GM12878 (cell line): Measurements from ENCODE around the gene DDX10. TPM values are rescaled to one million over a fixed set of nuclear protein-coding genes. Genes with fewer than 3 reads are reported as not detected.

Experiments
- ATAC-seq: fragments of 200-7000 bp; cut with Tn5 transposase; 3 replicates; pipeline ENCODE4 v1.9.1; 2020; ENCODE audit warnings: mild to moderate bottlenecking, moderate library complexity
- BruUV-seq: library from RNA; stranded (reverse); fragments of 400-500 nt; replicated peaks from 2 replicates; lab custom pipeline; 2021; lab: Mats Ljungman, UMichigan
- CTCF ChIA-PET: fragments of 300-600 bp; sonication (Branson Sonifier 250); formaldehyde crosslinking; extraction: SDS; loops from one replicate; lab custom pipeline; 2021; ENCODE audit warnings: inconsistent platforms; lab: Yijun Ruan, JAX
- POLR2A ChIA-PET: fragments of 350-600 bp; formaldehyde crosslinking; extraction: SDS; loops from one replicate; lab custom pipeline; 2021; ENCODE audit warnings: inconsistent platforms; lab: Charles Lee
- RAD21 ChIA-PET: fragments of 300-600 bp; sonication (Branson Sonifier 250); formaldehyde crosslinking; loops from one replicate; lab custom pipeline; 2023; ENCODE audit warnings: antibody characterized with exemption; ENCODE audit not compliant: unreplicated experiment; lab: Charles Lee
- SMC1A ChIA-PET: fragments of 300-600 bp; sonication (Branson Sonifier 250); formaldehyde crosslinking; loops from one replicate; lab custom pipeline; 2023; ENCODE audit not compliant: unreplicated experiment, uncharacterized antibody; lab: Charles Lee
- DNase-seq: peaks from one replicate; pipeline ENCODE4 v3.0.0-alpha.2; 2011; ENCODE audit warnings: low read depth, low spot score
- FAIRE-seq: peaks from 3 replicates; lab custom pipeline; 2011; peaks lifted over from hg19 to GRCh38; lab: Jason Lieb, UNC
- H2AFZ ChIP-seq: 2 replicates; pipeline ENCODE4 v1.6.0; 2011; ENCODE audit warnings: low read depth, low read length, control low read depth; ENCODE audit not compliant: control insufficient read depth
- H3K27ac ChIP-seq: 2 replicates; pipeline ENCODE4 v1.5.1; 2011; ENCODE audit warnings: control low read depth; ENCODE audit not compliant: control insufficient read depth, insufficient read depth
- H3K27me3 ChIP-seq, 2 experiments: replicated peaks in 1 of 2; 2 replicates each; pipeline versions ENCODE4 v1.6.0 to v1.6.1; 2011; ENCODE audit warnings: low read length in 1 of 2; ENCODE audit not compliant: control insufficient read depth in 2 of 2, insufficient read depth in 2 of 2
- H3K36me3 ChIP-seq, 2 experiments: 2 replicates each; pipeline ENCODE4 v1.5.1; 2011; ENCODE audit warnings: low read length in 1 of 2; ENCODE audit not compliant: control insufficient read depth in 2 of 2, insufficient read depth in 2 of 2
- H3K4me1 ChIP-seq: 2 replicates; pipeline ENCODE4 v1.6.1; 2011; ENCODE audit warnings: mild to moderate bottlenecking, low read length, moderate library complexity, mixed read lengths; ENCODE audit not compliant: control insufficient read depth, insufficient read depth
- H3K4me2 ChIP-seq: 2 replicates; pipeline ENCODE4 v1.6.0; 2011; ENCODE audit warnings: control low read depth; ENCODE audit not compliant: control insufficient read depth, insufficient read depth
- H3K4me3 ChIP-seq: fragments of 200-600 bp; sonication (generic); 2 replicates; pipeline ENCODE4 v1.5.1; 2016
- H3K79me2 ChIP-seq: 2 replicates; pipeline ENCODE4 v1.6.0; 2011; ENCODE audit warnings: low read length; ENCODE audit not compliant: control insufficient read depth, insufficient read depth
- H3K9ac ChIP-seq: 2 replicates; pipeline ENCODE4 v1.8.0; 2011; ENCODE audit warnings: low read length, control low read depth, mixed read lengths; ENCODE audit not compliant: control insufficient read depth, insufficient read depth
- H3K9me3 ChIP-seq: replicated peaks from 3 replicates; pipeline ENCODE4 v1.5.1; 2011; ENCODE audit warnings: mild to moderate bottlenecking, low read length; ENCODE audit not compliant: control insufficient read depth, insufficient read depth
- H4K20me1 ChIP-seq: 2 replicates; pipeline ENCODE4 v1.6.0; 2011; ENCODE audit not compliant: control insufficient read depth, insufficient read depth
- BCL3 ChIP-seq: IDR thresholded peaks from 2 replicates; pipeline ENCODE4 v1.6.1; 2011; ENCODE audit warnings: borderline replicate concordance, low read depth, mild to moderate bottlenecking, moderate library complexity, low read length; ENCODE audit not compliant: insufficient read depth, poor library complexity, severe bottlenecking
- CBX5 ChIP-seq: sonication (generic); IDR thresholded peaks from 2 replicates; pipeline ENCODE4 v1.6.1; 2016; ENCODE audit warnings: low read depth, moderate library complexity, mild to moderate bottlenecking, inconsistent platforms
- EGR1 ChIP-seq, 2 experiments: IDR thresholded peaks; 1 replicate in 1 of 2; 2 replicates in 1 of 2; pipeline ENCODE4 v1.6.1; 2011 to 2012; ENCODE audit warnings: low read depth in 2 of 2, low read length in 2 of 2, borderline replicate concordance in 1 of 2, mild to moderate bottlenecking in 1 of 2, moderate library complexity in 1 of 2
- FOXM1 ChIP-seq: IDR thresholded peaks from 2 replicates; pipeline ENCODE4 v1.6.1; 2012; ENCODE audit warnings: low read depth, mild to moderate bottlenecking, inconsistent platforms, low read length, moderate library complexity
- MTA2 ChIP-seq: fragments of 450-650 bp; IDR thresholded peaks from 2 replicates; pipeline ENCODE4 v1.6.1; 2016; ENCODE audit warnings: low read depth, mild to moderate bottlenecking, moderate library complexity
- NR2F1 ChIP-seq: fragments of 450-650 bp; conservative IDR thresholded peaks from 2 replicates; pipeline ENCODE4 v1.6.1; 2017; ENCODE audit warnings: mild to moderate bottlenecking
- PBX3 ChIP-seq: IDR thresholded peaks from 2 replicates; pipeline ENCODE4 v1.6.1; 2011; ENCODE audit warnings: mild to moderate bottlenecking, low read depth, low read length, moderate library complexity; ENCODE audit not compliant: insufficient replicate concordance
- RAD21 ChIP-seq: IDR thresholded peaks from 2 replicates; pipeline ENCODE4 v1.6.1; 2011; ENCODE audit warnings: mild to moderate bottlenecking, low read depth, low read length, moderate library complexity; ENCODE audit not compliant: insufficient read depth
- RB1 ChIP-seq: fragments of 450-650 bp; formaldehyde crosslinking; IDR thresholded peaks from 2 replicates; pipeline ENCODE4 v1.6.1; 2017; ENCODE audit warnings: mild to moderate bottlenecking, borderline replicate concordance
- ZBED1 ChIP-seq: IDR thresholded peaks from 2 replicates; pipeline ENCODE4 v1.6.1; 2016; ENCODE audit warnings: borderline replicate concordance
- ZNF207 ChIP-seq: fragments of 450-650 bp; IDR thresholded peaks from 2 replicates; pipeline ENCODE4 v1.6.1; 2014; ENCODE audit warnings: antibody characterized with exemption, mild to moderate bottlenecking, borderline replicate concordance
- ZNF217 ChIP-seq: fragments of 450-650 bp; IDR thresholded peaks from 2 replicates; pipeline ENCODE4 v1.6.1; 2017; ENCODE audit warnings: antibody characterized with exemption, mild to moderate bottlenecking
- in situ Hi-C: fragments of 300-500 bp; cut with MboI; formaldehyde crosslinking; loops from 9 replicates; pipeline ENCODE4 v1.14.3; 2018; ENCODE audit warnings: mixed read lengths
- intact Hi-C: fragments of 100-400 bp; cut with micrococcal nuclease; formaldehyde crosslinking; loops from one replicate; pipeline ENCODE4 v1.14.2; 2022; ENCODE audit not compliant: unreplicated experiment
- polyA plus RNA-seq, 11 experiments: library from polyadenylated mRNA; depleted of rRNA in 4 of 11; unstranded in 6 of 11; stranded (reverse) in 5 of 11; fragments of >200 nt; fragmentation: Nextera tagmentation in 4 of 11; fragmentation: Illumina TruSeq in 1 of 11; extraction: Ambion mirVana in 4 of 11; extraction: Trizol in 1 of 11; gene quantifications; 1 replicate in 1 of 11; 2 replicates in 10 of 11; pipeline versions ENCODE4 v1.2.1 to v1.2.3, GENCODE V29; 2011 to 2016; ENCODE audit warnings: inconsistent platforms in 2 of 11, missing spikeins in 2 of 11, low read depth in 1 of 11
- total RNA-seq, 4 experiments: library from RNA; depleted of rRNA in 3 of 4; stranded (reverse); fragments of >200 nt in 3 of 4; fragmentation: Illumina TruSeq in 1 of 4; extraction: Trizol in 1 of 4; gene quantifications; 2 replicates each; pipeline versions ENCODE4 v1.2.1 to v1.2.3, GENCODE V29; 2013 to 2021
- TF ChIP-seq, protein P1 (sequence below): fragments of 450-650 bp; IDR thresholded peaks from 2 replicates; pipeline ENCODE4 v1.6.1; 2017; ENCODE audit warnings: antibody characterized with exemption, mild to moderate bottlenecking, moderate library complexity
- TF ChIP-seq, protein P2 (sequence below): fragments of 450-650 bp; IDR thresholded peaks from 2 replicates; pipeline ENCODE4 v1.6.1; 2017; ENCODE audit warnings: mild to moderate bottlenecking, moderate library complexity

Gene DDX10
- total and polyA plus RNA-seq, 10 of the 15 experiments (the other 5 are each of a cell fraction or from before 2014, with no cell fraction given): 20.9 to 51.5 (median 31.9) TPM

GRCh38 chr11:108703916-108704315, 39.0 kb downstream of the DDX10 start:
- peaks cover 6 to 14% of the 10 kb centered on the region in 2 experiments; a peak in 3 of 4 replicates for H3K36me3 ChIP-seq
- no peak for FAIRE-seq
- no peak overlapping the region for H3K4me2 ChIP-seq
- 0 out of 2 replicates have a peak, but pooled peaks cover 3% of the 10 kb centered on the region for H3K4me1 ChIP-seq
- no peaks in the 10 kb centered on the region for H3K27me3 ChIP-seq
- no peak for DNase-seq
- no peak overlapping the region for H2AFZ ChIP-seq
- SMC1A ChIA-PET: interaction anchor here (0.6 to 2.3 kb wide), 6 partner anchors 21 to 174 kb away, joined by 3 to 16 read pairs (median 4); no protein-coding TSS in a partner anchor
- no TSS peak for BruUV-seq
- POLR2A ChIA-PET: no interaction called here
- no peak overlapping the region for H3K9ac ChIP-seq
- in situ Hi-C loops: loop anchor here (5.0 kb wide), 1 partner anchor 993 kb away; no protein-coding TSS in a partner anchor
- H3K27ac ChIP-seq: no peak overlapping the region
- CTCF ChIA-PET: interaction anchor here (2.6 kb wide), 1 partner anchor 30 kb away, joined by 23 read pairs; no protein-coding TSS in a partner anchor
- peaks cover 7% of the 10 kb centered on the region; the same call in 2 of the 3 replicates for H3K9me3 ChIP-seq
- intact Hi-C loops: no loop called here
- H4K20me1 ChIP-seq: no peaks in the 10 kb centered on the region
- RAD21 ChIA-PET: interaction anchor here (1.3 to 7.7 kb wide), 3 partner anchors 8 to 30 kb away, joined by 3 to 161 read pairs (median 3); no protein-coding TSS in a partner anchor
- no peaks in the 10 kb centered on the region for H3K79me2 ChIP-seq
- ATAC-seq: no peak
- no peak overlapping the region for H3K4me3 ChIP-seq
- TF ChIP-seq RAD21: no peak
- no peak for TF ChIP-seq EGR1 (IDR thresholded peaks at IDR 0.05; ENCODE audit: borderline replicate concordance in 1 of 2, low read depth in 2 of 2, low read length in 2 of 2)
- TF ChIP-seq PBX3: no peak
- no peak for TF ChIP-seq RB1
- TF ChIP-seq ZBED1: no peak
- TF ChIP-seq, protein P1, sequence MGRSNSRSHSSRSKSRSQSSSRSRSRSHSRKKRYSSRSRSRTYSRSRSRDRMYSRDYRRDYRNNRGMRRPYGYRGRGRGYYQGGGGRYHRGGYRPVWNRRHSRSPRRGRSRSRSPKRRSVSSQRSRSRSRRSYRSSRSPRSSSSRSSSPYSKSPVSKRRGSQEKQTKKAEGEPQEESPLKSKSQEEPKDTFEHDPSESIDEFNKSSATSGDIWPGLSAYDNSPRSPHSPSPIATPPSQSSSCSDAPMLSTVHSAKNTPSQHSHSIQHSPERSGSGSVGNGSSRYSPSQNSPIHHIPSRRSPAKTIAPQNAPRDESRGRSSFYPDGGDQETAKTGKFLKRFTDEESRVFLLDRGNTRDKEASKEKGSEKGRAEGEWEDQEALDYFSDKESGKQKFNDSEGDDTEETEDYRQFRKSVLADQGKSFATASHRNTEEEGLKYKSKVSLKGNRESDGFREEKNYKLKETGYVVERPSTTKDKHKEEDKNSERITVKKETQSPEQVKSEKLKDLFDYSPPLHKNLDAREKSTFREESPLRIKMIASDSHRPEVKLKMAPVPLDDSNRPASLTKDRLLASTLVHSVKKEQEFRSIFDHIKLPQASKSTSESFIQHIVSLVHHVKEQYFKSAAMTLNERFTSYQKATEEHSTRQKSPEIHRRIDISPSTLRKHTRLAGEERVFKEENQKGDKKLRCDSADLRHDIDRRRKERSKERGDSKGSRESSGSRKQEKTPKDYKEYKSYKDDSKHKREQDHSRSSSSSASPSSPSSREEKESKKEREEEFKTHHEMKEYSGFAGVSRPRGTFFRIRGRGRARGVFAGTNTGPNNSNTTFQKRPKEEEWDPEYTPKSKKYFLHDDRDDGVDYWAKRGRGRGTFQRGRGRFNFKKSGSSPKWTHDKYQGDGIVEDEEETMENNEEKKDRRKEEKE: no peak
- no peak for TF ChIP-seq NR2F1
- TF ChIP-seq CBX5: no peak
- TF ChIP-seq FOXM1: no peak
- no peak for TF ChIP-seq ZNF217
- TF ChIP-seq MTA2: no peak
- TF ChIP-seq ZNF207: no peak
- TF ChIP-seq, protein P2, sequence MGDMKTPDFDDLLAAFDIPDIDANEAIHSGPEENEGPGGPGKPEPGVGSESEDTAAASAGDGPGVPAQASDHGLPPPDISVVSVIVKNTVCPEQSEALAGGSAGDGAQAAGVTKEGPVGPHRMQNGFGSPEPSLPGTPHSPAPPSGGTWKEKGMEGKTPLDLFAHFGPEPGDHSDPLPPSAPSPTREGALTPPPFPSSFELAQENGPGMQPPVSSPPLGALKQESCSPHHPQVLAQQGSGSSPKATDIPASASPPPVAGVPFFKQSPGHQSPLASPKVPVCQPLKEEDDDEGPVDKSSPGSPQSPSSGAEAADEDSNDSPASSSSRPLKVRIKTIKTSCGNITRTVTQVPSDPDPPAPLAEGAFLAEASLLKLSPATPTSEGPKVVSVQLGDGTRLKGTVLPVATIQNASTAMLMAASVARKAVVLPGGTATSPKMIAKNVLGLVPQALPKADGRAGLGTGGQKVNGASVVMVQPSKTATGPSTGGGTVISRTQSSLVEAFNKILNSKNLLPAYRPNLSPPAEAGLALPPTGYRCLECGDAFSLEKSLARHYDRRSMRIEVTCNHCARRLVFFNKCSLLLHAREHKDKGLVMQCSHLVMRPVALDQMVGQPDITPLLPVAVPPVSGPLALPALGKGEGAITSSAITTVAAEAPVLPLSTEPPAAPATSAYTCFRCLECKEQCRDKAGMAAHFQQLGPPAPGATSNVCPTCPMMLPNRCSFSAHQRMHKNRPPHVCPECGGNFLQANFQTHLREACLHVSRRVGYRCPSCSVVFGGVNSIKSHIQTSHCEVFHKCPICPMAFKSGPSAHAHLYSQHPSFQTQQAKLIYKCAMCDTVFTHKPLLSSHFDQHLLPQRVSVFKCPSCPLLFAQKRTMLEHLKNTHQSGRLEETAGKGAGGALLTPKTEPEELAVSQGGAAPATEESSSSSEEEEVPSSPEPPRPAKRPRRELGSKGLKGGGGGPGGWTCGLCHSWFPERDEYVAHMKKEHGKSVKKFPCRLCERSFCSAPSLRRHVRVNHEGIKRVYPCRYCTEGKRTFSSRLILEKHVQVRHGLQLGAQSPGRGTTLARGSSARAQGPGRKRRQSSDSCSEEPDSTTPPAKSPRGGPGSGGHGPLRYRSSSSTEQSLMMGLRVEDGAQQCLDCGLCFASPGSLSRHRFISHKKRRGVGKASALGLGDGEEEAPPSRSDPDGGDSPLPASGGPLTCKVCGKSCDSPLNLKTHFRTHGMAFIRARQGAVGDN: no peak
- no peak for TF ChIP-seq BCL3
